RPMI8226 (cell line): ENCODE data around the gene RAD51B.

Source experiments
- DNase-seq: peaks from one replicate; pipeline ENCODE4 v3.0.0-alpha.2; 2015

Gene RAD51B

GRCh38 chr14:68672609-68673285 lies 853.2 kb downstream of the RAD51B start:
- DNase-seq: no peak

GRCh38 chr14:68673464-68673863 lies 853.9 kb downstream of the RAD51B start:
- DNase-seq: no peak

GRCh38 chr14:68674538-68675232 lies 855.1 kb downstream of the RAD51B start:
- no peak for DNase-seq

- DNase-seq: no peak
Measured at GRCh38 chr14:68675233-68675577, 855.6 kb downstream of the RAD51B start.

DNA sequence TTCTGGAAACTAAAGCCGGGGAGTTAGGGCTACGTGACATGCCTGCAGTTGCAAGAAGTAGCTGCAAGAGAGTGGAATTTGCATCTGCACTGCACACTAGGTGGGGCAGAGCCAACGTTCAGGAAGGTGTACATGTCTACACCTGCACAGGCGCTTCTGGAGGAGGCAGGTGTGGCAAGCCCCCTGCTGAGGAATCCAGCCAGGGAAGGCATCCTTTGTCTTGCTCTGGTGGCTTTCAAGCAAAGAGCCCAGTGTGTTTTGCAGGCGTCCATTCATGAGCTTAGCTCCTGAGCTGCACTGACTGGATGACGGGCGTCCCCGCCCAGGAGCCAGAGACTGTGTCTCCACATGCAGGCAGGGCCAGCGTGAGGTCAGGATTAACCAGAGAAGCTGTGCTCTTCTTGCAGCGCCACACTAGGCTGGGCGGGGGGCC lies 856.9 kb downstream of the RAD51B start:
- no peak for DNase-seq

GRCh38 chr14:68677476-68677875 lies 857.9 kb downstream of the RAD51B start:
- DNase-seq: no peak

DNA sequence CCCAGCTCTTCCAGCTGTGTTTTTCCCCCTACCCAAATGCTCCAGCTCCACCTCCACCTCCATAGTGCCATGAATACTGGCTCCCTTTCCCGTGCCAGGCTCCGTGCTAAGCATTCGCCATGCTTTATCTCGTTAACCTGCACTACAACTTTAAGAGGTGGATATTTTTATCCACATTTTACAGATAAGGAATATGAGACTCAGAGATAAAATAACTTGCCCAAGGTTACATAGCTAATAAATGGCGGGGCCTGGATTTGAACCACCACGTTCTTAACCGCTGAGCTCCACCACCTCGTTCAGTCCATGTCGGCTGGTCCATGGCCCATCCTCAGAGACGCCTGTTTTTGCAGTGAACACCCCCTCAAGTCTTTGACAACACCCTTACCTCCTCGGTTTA lies 858.3 kb downstream of the RAD51B start:
- DNase-seq: no peak

DNA sequence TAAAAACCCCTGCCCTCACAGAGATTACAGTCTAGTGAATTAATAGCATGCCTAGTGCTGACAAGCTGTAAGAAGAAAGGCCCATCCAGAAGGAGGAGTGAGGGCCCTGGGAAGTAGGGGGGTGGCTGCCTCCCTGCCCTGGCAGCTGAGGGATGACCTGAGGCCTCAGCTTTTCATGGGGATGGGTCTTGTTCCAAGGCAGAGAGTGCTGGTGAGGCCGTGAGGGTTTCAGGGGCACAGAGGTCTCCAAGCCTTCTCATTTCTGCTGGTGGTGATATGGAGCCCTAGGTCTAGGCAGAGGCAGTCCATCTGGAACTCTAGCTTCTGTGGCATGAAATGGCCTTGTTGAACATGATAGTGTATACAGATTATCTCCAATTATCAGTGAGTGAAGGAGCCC lies 858.9 kb downstream of the RAD51B start:
- no peak for DNase-seq

- no peak for DNase-seq
Measured at GRCh38 chr14:68679301-68679700, 859.7 kb downstream of the RAD51B start.

GRCh38 chr14:68679746-68680467 lies 860.3 kb downstream of the RAD51B start:
- no peak for DNase-seq

- no peak for DNase-seq
Measured at GRCh38 chr14:68680541-68681051, 861.0 kb downstream of the RAD51B start.

GRCh38 chr14:68681256-68682011 lies 861.9 kb downstream of the RAD51B start:
- no peak for DNase-seq

- no peak for DNase-seq
Measured at GRCh38 chr14:68682166-68683103, 862.9 kb downstream of the RAD51B start.

GRCh38 chr14:68683326-68683725 lies 863.7 kb downstream of the RAD51B start:
- DNase-seq: no peak

- no peak for DNase-seq
Measured at GRCh38 chr14:68684466-68685418, 865.2 kb downstream of the RAD51B start.

- DNase-seq: peak; percentile 64
Measured at GRCh38 chr14:68685419-68686204, 866.0 kb downstream of the RAD51B start.

- no peak for DNase-seq
Measured at GRCh38 chr14:68686205-68686465, 866.6 kb downstream of the RAD51B start.

DNA sequence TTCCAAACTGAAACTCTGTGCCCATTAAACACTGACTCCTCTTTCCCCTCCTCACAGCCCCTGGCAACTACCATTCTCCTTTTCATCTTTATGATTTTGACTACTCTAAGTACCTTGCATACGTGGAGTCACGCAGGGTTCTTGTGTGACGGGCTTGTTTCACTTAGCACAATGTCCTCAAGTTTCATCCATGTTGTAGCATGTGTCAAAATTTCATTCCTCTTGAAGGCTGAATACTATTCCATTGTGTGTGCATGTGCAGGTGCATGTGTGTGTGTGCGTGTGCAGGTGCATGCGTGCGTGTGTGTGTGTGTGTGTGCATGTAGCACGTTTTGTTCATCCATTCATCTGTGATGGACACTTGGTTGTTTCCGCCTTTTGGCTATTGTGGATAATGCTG lies 867.1 kb downstream of the RAD51B start:
- DNase-seq: no peak

DNA sequence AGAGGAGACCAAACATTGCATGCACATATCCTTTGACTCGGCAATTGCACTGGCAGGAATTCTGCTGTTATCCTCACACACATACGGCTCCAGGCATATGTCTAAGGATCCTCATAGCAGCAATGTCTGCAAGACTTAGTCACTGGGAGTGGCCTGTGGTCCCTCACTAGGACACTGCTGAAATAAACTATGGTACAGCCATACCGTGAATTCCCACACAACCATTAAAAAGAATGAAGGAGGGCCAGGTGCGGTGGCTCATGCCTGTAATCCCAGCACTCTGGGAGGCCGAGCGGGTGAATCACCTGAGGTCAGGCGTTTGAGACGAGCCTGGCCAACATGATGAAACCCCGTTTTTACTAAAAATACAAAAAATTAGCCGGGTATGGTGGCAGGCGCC lies 868.2 kb downstream of the RAD51B start:
- DNase-seq: no peak

DNA sequence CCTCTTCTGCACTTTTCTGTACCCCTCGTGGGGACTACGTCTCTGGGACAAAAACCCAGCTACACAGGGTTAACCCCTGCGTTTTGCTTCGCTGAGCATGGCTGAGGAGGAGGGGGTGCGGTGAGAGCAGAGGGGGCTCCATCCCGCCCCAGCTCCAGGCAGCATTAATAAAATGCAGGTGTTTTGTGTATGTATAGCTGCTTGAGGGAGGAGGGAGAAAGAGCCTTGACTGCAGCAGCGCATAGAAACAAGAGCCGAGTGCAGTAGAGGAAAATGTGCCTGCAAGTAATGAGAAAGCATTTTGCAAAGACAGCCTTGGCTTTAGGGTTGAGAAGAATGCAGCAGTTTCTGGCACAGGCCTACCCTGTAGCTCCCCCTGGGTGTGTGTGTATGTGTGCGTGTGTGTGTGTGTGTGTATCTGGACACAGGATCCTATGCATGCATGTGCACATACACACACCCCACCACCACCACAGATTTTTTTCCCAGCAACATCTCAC lies 869.3 kb downstream of the RAD51B start:
- no peak for DNase-seq
